Esophagus muscularis mucosa (tissue), 4 donors: ENCODE data around the gene FCSK.

Experiments used
- EP300 ChIP-seq: sonication (generic); formaldehyde crosslinking; IDR thresholded peaks from one replicate; pipeline ENCODE4 v1.6.1; 2017; ENCODE audit warnings: antibody characterized with exemption
- POLR2AphosphoS5 ChIP-seq, 2 donors: sonication (generic); formaldehyde crosslinking; IDR thresholded peaks; one replicate each; pipeline ENCODE4 v1.6.1; 2017; ENCODE audit warnings: antibody characterized with exemption in 2 of 2
- TF ChIP-seq, protein P1 (sequence below), 3 experiments: fragments of 200-600 bp in 2 of 3; fragments of 450-650 bp in 1 of 3; sonication (generic) in 2 of 3; IDR thresholded peaks; one replicate each; pipeline ENCODE4 v1.5.1; 2017 to 2019; ENCODE audit warnings: antibody characterized with exemption in 3 of 3, mild to moderate bottlenecking in 2 of 3, moderate library complexity in 1 of 3

DNA sequence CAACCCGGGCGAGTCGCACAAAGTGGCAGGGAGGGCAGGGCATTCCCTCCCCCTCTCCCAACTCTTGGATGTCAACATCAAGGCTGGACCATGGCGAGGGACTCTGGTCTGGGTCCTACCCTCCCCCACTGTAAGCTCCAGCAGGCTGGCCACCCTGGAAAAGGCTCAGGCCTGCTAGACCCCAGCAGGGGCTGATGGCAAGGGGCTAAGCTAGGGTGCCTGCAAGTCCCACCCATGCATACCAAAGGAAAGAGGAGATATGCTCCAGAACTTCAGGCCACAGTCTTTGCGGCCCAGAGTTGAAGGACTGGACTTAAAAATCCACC is 35.4 kb upstream of the FCSK start:
- TF ChIP-seq POLR2AphosphoS5 (IDR thresholded peaks at IDR 0.05): no peak
- TF ChIP-seq, protein P1, sequence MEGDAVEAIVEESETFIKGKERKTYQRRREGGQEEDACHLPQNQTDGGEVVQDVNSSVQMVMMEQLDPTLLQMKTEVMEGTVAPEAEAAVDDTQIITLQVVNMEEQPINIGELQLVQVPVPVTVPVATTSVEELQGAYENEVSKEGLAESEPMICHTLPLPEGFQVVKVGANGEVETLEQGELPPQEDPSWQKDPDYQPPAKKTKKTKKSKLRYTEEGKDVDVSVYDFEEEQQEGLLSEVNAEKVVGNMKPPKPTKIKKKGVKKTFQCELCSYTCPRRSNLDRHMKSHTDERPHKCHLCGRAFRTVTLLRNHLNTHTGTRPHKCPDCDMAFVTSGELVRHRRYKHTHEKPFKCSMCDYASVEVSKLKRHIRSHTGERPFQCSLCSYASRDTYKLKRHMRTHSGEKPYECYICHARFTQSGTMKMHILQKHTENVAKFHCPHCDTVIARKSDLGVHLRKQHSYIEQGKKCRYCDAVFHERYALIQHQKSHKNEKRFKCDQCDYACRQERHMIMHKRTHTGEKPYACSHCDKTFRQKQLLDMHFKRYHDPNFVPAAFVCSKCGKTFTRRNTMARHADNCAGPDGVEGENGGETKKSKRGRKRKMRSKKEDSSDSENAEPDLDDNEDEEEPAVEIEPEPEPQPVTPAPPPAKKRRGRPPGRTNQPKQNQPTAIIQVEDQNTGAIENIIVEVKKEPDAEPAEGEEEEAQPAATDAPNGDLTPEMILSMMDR (IDR thresholded peaks at IDR 0.05): no peak
- no peak for TF ChIP-seq EP300
